ENCODE results near the gene UMODL1. TPM values are rescaled to one million over a fixed set of nuclear protein-coding genes. Genes with fewer than 3 reads are reported as not detected.

Gene UMODL1
- total RNA-seq, 1 experiment from 2014 or later = 0.18 TPM

GRCh38 chr21:42094811-42095210, 23.7 kb downstream of the UMODL1 start:
- CTCF ChIA-PET = no interaction called here
- Histone ChIP-seq H3K4me1 (ENCODE audit: control insufficient read depth, insufficient read depth, low read length) (0 out of 2 replicates have a peak, but pooled peaks cover 12% of the 10 kb centered on the region), H3K27me3 (ENCODE audit: control insufficient read depth, insufficient read depth, low read length) (no peaks in the 10 kb centered on the region), H3K4me3 (ENCODE audit: low read depth in 2 of 2, low read length in 2 of 2) (no peak overlapping the region), H3K36me3 (ENCODE audit: control insufficient read depth, insufficient read depth, low read length) (no peaks in the 10 kb centered on the region), H3K9me3 (ENCODE audit: control insufficient read depth, insufficient read depth, low read depth, low read length) (no peaks in the 10 kb centered on the region), H3K27ac (ENCODE audit: low read length) (no peak overlapping the region)
- intact Hi-C loops (cut with micrococcal nuclease; ENCODE audit: unreplicated experiment) = no loop called here
- BruUV-seq (replicated peaks) = no TSS peak
- DNase-seq (ENCODE audit: low read depth, low spot score) (no peak), ATAC-seq (no peak)
- TF ChIP-seq POLR2AphosphoS5 (IDR thresholded peaks at IDR 0.05; ENCODE audit: low read depth, low read length) (no peak), SIN3A (IDR thresholded peaks at IDR 0.05; ENCODE audit: borderline replicate concordance, insufficient read depth, low read depth, low read length) (no peak), CTCF (IDR thresholded peaks at IDR 0.05) (no peak), TCF7L2 (IDR thresholded peaks at IDR 0.05; ENCODE audit: low read depth, low read length) (no peak), REST (IDR thresholded peaks at IDR 0.05; ENCODE audit: insufficient read depth in 1 of 2, low read depth in 2 of 2, low read length in 1 of 2) (no peak)
- in situ Hi-C loops (cut with HindIII; ENCODE audit: low pct_unique_long_range_greater_than_20kb, low sequenced_read_pairs) = no loop called here
- POLR2A ChIA-PET = no interaction called here

GRCh38 chr21:42095581-42095980, 24.5 kb downstream of the UMODL1 start:
- POLR2A ChIA-PET = no interaction called here
- TF ChIP-seq SIN3A (IDR thresholded peaks at IDR 0.05; ENCODE audit: borderline replicate concordance, insufficient read depth, low read depth, low read length) (no peak), POLR2AphosphoS5 (IDR thresholded peaks at IDR 0.05; ENCODE audit: low read depth, low read length) (no peak), CTCF (IDR thresholded peaks at IDR 0.05) (no peak), REST (IDR thresholded peaks at IDR 0.05; ENCODE audit: insufficient read depth in 1 of 2, low read depth in 2 of 2, low read length in 1 of 2) (no peak), TCF7L2 (IDR thresholded peaks at IDR 0.05; ENCODE audit: low read depth, low read length) (no peak)
- Histone ChIP-seq H3K36me3 (ENCODE audit: control insufficient read depth, insufficient read depth, low read length) (no peaks in the 10 kb centered on the region), H3K9me3 (ENCODE audit: control insufficient read depth, insufficient read depth, low read depth, low read length) (no peaks in the 10 kb centered on the region), H3K4me1 (ENCODE audit: control insufficient read depth, insufficient read depth, low read length) (0 out of 2 replicates have a peak, but pooled peaks cover 12% of the 10 kb centered on the region), H3K4me3 (ENCODE audit: low read depth in 2 of 2, low read length in 2 of 2) (no peak overlapping the region), H3K27ac (ENCODE audit: low read length) (no peak overlapping the region), H3K27me3 (ENCODE audit: control insufficient read depth, insufficient read depth, low read length) (no peaks in the 10 kb centered on the region)
- intact Hi-C loops (cut with micrococcal nuclease; ENCODE audit: unreplicated experiment) = no loop called here
- in situ Hi-C loops (cut with HindIII; ENCODE audit: low pct_unique_long_range_greater_than_20kb, low sequenced_read_pairs) = no loop called here
- no peak for ATAC-seq
- DNase-seq (ENCODE audit: low read depth, low spot score) = no peak
- no TSS peak for BruUV-seq (replicated peaks)
- CTCF ChIA-PET = no interaction called here
